IPS DF 4.7 (cell line): ENCODE data around the gene ATP5F1A.
A peak's percentile ranks its signal among the peaks of the same experiment; 100 is the strongest.
"Not testable (repeated sequence)": the region's sequence is repeated elsewhere in the genome, so short reads cannot be mapped to it uniquely, and the experiment has no call there.

Experiments used
- DNase-seq: peaks from one replicate; pipeline ENCODE4 v3.0.0-alpha.2; 2013; ENCODE audit warnings: low spot score; ENCODE audit errors: extremely low read depth

Gene ATP5F1A

DNA sequence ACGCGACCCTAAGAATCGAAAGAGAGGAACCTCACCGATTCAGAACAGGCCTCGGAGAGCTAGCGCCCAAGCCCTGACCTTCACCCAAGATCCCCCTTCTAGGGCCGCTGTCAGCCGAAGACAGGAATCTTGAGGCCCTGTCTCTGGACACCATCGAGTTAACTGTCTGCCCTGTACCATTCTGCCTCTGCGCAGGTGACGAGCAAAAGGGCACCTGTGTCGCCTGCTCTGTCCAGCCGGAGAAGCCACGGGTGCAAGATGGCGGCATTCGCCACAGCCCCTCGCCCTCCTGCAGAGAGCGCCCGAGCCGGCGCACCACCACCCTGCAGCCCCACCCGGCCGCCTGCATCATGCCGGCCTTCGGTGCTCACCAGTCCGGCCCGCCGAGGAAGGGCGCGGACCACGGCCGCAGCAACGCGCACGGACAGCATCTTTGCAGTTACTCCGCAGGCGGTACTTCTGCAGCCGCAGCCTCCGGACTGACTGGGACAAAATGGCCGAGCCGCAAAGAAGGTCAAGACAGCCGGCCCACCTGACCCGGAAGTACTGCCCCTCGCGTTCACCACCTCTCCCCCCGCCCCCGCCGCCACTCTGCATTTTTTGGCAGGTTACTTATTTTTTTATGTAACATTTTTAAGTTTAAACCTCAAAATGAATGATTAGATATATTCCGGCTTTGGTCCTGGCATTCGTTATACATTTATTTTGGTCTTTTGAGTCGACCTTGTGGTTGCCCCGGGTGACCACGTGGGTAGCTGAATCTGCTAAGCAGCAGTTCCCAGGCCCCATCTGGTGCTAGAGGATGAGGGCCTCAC is at the start of gene ATP5F1A:
ATP5F1A (minus strand) TSS at position 496 of the 815 bp plus-strand sequence; CDS start at position 431, 65 bp downstream.
- DNase-seq = no peak

GRCh38 chr18:46141199-46141598 is 43.1 kb upstream of the ATP5F1A start:
- DNase-seq = no peak

GRCh38 chr18:46140173-46140572 is 42.1 kb upstream of the ATP5F1A start:
- no peak for DNase-seq

DNA sequence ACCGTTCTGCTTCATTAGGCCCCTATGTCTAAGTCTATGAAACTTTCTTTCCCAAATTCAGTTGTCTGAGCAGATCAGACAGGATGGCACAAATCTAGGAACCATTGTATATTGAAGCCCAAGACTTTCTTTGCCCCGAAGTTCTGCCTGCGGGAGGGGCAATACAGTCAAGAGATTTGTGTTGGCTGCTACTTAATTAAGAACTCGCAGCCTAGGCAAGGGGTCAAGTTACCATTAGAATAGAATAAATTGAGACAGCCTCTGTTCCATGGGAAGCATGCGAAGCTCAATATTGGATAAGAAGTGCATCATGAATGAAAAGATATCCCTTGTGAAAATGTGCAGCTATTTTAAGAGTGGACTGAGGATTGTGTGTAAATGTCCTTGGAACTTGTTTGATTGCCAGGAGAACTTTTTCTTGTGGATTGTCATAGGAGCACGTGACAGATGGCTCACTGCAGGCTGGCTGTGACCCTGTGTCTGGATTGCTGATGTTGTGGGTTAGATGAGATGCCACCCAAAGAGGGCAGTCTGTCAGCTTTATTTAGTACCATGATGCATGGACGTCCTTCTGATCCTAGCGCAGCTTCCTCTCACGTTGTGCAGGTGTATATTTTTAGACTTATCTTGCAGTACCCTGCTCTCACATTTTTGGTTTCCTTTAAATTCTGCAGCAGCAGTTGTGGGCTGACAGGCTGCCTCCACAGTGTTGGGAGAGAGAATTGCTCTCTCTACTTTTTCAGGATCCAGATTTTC is 37.0 kb upstream of the ATP5F1A start:
- no peak for DNase-seq

DNA sequence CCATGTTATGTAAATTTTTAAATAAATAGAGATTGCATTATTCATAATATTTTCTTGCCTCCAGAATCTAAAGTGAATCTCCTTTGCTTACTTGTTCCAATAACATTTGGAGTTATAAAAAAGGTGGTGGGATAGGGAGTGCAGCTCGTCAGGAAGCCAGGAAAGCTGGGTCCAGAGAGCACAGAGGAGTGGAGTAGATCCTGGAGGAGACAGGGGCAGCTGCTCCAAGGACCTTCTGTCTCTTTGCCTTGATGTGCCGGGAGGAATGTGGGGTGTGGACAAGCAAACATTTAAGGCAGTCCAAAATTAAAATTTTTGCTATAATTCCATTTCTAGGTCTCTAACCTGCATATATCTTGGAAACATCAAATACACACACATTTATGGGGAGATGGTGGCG is 35.4 kb upstream of the ATP5F1A start:
- DNase-seq = no peak

DNA sequence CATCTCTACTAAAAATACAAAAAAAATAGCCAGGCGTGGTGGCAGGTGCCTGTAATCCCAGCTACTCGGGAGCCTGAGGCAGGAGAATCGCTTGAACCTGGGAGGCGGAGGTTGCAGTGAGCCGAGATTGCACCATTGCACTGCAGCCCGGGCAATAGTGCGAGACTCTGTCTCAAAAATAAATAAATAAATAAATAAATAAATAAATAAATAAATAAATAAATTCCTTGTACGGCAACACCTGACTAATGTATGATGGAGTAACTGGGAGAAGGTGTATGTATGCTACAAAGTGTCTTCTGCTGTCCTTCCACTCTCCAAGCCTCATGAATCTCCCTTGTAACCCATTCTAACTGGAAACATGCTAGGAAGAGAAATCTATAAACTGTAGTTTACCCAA is 32.5 kb upstream of the ATP5F1A start:
- not testable (repeated sequence) for DNase-seq

DNA sequence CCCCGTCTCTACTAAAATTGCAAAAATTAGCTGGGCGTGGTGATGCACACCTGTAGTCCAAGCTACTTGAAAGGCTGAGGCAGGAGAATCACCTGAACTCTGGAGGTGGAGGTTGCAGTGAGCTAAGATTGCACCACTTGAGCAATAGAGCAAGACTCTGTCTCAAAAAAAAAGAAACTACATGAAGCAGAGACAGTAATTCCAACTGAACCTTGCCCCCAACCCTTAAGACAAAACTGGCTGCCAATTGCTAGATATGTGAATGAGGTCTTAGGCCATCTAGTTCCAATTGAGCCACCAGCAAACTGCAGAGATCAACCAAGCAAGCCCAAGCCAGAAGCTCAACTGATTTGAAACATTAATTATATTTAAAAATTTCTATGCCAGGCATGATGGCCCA is 32.0 kb upstream of the ATP5F1A start:
- DNase-seq = no peak

- DNase-seq = not testable (repeated sequence)
These were observed 28.5 kb upstream of the ATP5F1A start for GRCh38 chr18:46126625-46127024.

DNA sequence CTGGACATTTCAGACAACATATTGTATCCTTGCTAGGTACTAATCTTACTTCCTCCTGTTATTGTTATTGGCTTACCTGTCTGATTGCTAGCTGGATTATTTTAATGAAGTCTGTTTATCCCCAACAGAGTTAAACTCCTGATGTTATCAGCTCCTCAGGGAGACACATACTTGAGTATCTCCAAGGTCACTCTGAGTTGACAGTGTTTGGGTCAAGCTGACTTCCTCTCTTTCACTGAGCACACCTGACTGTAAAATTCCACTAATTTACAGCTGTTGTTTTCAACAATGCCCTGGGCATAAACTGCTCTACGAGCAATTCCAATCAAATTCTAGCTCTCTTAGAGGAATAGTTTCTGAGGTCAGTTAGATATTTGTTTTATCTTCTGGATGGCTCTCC is 15.7 kb upstream of the ATP5F1A start:
- DNase-seq = no peak

DNA sequence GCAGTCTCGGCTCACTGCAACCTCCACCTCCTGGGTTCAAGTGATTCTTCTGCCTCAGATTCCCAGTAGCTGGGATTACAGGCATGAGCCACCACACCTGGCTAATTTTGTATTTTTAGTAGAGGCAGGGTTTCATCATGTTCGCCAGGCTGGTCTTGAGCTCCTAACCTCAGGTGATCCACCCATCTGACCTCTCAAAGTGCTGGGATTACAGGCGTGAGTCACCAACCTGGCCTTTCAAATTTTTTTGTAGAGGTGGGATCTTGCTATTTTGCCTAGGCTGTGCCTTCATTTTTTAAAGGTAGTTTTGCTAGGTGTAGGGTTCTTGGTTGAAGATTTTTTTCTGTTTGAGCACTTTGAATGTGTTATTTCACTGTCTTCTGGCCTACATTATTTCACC is 12.3 kb upstream of the ATP5F1A start:
- DNase-seq = no peak

DNA sequence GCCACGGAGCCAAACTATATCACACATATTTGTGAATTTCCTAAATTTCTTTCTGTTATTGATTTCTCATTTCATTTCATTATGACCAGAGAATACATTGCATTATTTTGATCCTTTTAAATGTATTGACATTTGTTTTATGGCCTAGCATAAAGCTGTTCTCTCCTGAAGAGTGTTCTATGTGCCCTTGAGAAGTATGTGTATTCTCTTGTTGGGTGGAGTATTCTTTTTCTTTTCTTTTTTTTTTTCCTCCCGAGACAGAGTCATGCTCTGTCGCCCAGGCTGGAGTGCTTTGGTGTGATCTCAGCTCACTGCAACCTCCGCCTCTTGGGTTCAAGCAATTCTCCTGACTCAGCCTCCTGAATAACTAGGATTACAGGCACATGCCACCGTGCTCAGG is 11.3 kb upstream of the ATP5F1A start:
- no peak for DNase-seq

- peak; percentile 58 for DNase-seq
These were observed 6.2 kb upstream of the ATP5F1A start, which contains the start of gene HAUS1 for GRCh38 chr18:46104128-46104911. Gene HAUS1 (plus strand): TSS chr18:46104385. CDS start chr18:46104412, 27 bp downstream.

- DNase-seq = no peak
These were observed 1.4 kb upstream of the ATP5F1A start for GRCh38 chr18:46099463-46099862.

GRCh38 chr18:46098616-46098933 is 479 bp upstream of the ATP5F1A start:
- no peak for DNase-seq

DNA sequence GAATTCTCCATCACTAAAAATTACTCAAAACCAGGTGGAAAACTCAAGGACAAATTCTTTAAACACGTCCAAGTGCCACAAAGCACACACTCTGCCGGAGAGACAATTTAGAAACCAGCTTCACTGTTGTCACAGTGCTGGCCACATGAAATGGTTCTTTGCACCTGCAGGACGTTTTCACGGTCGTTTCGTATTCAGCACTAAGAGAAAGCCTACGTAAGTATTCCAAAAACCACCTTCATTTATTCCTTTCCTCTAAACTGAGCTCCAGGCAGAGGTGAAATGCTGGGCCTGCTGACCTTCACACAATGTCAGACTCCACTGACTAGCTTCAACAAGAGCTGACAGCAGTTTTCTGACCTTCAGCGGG is 680 bp downstream of the ATP5F1A start:
- no peak for DNase-seq

GRCh38 chr18:46096651-46097300 is 1.3 kb downstream of the ATP5F1A start:
- DNase-seq = no peak

- DNase-seq = no peak
These were observed 2.6 kb downstream of the ATP5F1A start for GRCh38 chr18:46095532-46095931.

DNA sequence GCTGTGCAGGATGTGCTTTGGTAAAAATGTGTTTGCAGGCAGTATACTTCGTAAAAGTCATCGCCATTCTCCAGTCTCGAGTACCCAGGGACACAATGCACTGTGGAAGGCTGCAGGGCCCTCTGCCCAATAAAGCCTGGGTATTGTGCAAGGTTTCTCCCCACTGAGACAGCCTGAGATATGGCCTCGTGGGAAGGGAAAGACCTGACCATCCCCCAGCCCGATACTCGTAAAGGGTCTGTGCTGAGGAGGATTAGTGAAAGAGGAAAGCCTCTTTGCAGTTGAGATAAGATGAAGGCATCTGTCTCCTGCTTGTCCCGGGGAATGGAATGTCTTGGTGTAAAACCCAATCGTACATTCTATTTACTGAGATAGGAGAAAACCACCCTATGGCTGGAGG is 9.6 kb downstream of the ATP5F1A start:
- DNase-seq = not testable (repeated sequence)

DNA sequence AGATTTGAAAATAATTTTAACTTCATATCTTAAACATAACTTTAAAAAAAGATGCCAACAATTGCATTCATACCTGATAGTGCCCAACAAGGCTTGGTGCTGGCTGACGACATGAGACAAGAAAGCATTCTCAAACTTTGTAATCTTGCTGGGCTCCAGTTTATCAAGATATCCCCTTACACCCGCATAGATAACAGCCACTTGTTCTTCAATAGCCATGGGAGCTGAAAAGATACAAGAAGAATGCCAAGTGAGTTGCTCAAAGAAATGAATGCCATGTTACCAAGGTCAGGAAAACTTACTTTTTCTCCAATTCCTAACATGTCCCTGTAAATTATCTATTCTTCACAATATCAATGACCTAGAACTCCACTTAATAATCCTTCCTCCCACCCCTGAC is 13.7 kb downstream of the ATP5F1A start:
- DNase-seq = no peak

DNA sequence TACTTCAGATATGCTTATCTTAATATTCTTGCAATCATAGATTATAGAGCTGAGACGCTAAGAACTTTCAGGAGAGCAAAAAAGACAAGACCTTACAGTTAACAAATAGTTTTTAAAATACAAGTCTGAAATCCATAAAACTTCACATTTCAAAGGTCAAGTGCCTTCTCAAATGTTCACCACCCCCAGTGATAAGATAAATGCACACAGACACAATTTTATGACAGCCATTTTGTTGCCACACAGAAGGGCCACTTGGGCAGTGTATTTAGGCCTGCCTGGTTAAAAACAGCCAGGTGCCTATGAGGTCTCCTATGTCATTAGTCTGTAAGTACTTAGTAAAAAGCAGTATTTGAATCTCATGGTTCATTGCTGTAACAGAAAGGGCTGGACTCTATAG is 17.9 kb downstream of the ATP5F1A start:
- DNase-seq = no peak

- DNase-seq = no peak
These were observed 18.8 kb downstream of the ATP5F1A start for GRCh38 chr18:46079336-46079735.
